Duodenal mucosa (tissue), 2 donors: ENCODE measurements around the gene SETBP1.

Experiments
- H3K27ac ChIP-seq: one replicate; pipeline ENCODE4 v1.7.0; 2013; ENCODE audit warnings: low read depth, low read length
- H3K27me3 ChIP-seq, 2 donors: one replicate each; pipeline ENCODE4 v1.7.0; 2013; ENCODE audit warnings: low read length in 2 of 2, control low read depth in 1 of 2; ENCODE audit not compliant: insufficient read depth in 2 of 2, control insufficient read depth in 1 of 2
- H3K36me3 ChIP-seq, 2 donors: one replicate each; pipeline ENCODE4 v1.7.0; 2013; ENCODE audit warnings: low read length in 2 of 2, control low read depth in 1 of 2; ENCODE audit not compliant: insufficient read depth in 2 of 2, control insufficient read depth in 1 of 2
- H3K4me1 ChIP-seq, 2 donors: one replicate each; pipeline ENCODE4 v1.7.0; 2013; ENCODE audit warnings: low read length in 2 of 2, control low read depth in 1 of 2; ENCODE audit not compliant: insufficient read depth in 2 of 2, control insufficient read depth in 1 of 2
- H3K4me3 ChIP-seq, 2 donors: one replicate each; pipeline ENCODE4 v1.7.0; 2013; ENCODE audit warnings: low read length in 2 of 2, low read depth in 1 of 2
- H3K9ac ChIP-seq, 2 donors: one replicate each; pipeline ENCODE4 v1.7.0; 2013; ENCODE audit warnings: low read length in 2 of 2, low read depth in 1 of 2
- H3K9me3 ChIP-seq, 2 donors: one replicate each; pipeline ENCODE4 v1.7.0; 2013; ENCODE audit warnings: low read length in 2 of 2, control low read depth in 1 of 2; ENCODE audit not compliant: control insufficient read depth in 1 of 2

Gene SETBP1

DNA sequence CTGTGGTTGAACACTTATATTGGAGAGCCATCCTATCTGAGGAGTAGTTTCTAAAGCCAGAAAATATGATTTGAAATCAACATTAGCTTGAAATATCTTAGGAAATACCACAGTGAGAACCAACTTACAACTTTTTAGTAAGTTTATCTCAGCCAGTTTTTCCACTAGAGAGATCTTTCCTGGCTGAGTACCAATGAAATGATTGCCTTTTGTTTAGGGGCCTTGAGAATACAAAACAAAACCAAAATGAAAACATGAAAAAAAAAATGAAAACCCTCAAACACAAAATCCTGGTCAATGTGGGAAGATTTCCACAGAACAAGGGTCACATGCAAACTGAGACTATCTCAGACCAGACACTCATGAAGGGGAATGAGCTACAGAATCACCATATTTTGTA lies 429.0 kb downstream of the SETBP1 start:
- H3K4me1 ChIP-seq, result peaks cover 0 to 3% of the 10 kb centered on the region in 2 donors
- H3K27me3 ChIP-seq, result no peaks in the 10 kb centered on the region
- no peak overlapping the region for H3K27ac ChIP-seq
- H3K4me3 ChIP-seq, result no peak overlapping the region
- H3K9ac ChIP-seq, result no peak overlapping the region
- no peaks in the 10 kb centered on the region for H3K36me3 ChIP-seq
- H3K9me3 ChIP-seq, result no peaks in the 10 kb centered on the region

- H3K4me3 ChIP-seq, result no peak overlapping the region
- H3K9ac ChIP-seq, result no peak overlapping the region
- H3K9me3 ChIP-seq, result no peaks in the 10 kb centered on the region
- no peaks in the 10 kb centered on the region for H3K36me3 ChIP-seq
- H3K27me3 ChIP-seq, result no peaks in the 10 kb centered on the region
- H3K4me1 ChIP-seq, result peaks cover 0 to 3% of the 10 kb centered on the region in 2 donors
- H3K27ac ChIP-seq, result no peak overlapping the region
Observed at GRCh38 chr18:45110577-45111501, 430.2 kb downstream of the SETBP1 start.

DNA sequence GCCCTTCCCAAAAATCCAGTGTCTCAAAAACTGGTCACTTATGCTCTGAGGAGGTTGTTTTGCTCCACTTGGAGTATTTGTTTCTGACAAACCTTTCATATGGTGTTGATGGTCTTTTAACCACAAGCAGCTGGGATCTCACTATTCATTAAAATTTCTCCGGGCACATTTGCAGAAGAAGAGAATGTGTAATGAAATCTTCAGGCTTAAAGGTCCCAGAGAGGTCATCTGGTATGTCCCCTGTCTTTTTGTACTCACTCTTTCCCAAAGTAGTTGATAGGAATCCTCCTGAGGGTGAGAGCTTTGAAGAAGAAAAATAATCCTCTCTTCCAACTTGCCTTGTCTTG lies 430.8 kb downstream of the SETBP1 start:
- Histone ChIP-seq H3K4me3 (no peak overlapping the region), H3K9me3 (no peaks in the 10 kb centered on the region), H3K27ac (no peak overlapping the region), H3K9ac (no peak overlapping the region), H3K36me3 (no peaks in the 10 kb centered on the region), H3K27me3 (no peaks in the 10 kb centered on the region), H3K4me1 (peaks cover 0 to 3% of the 10 kb centered on the region in 2 donors)

GRCh38 chr18:45112682-45113081 lies 432.0 kb downstream of the SETBP1 start:
- H3K27me3 ChIP-seq, result no peaks in the 10 kb centered on the region
- no peaks in the 10 kb centered on the region for H3K36me3 ChIP-seq
- H3K4me3 ChIP-seq, result no peak overlapping the region
- H3K9me3 ChIP-seq, result no peaks in the 10 kb centered on the region
- H3K9ac ChIP-seq, result no peak overlapping the region
- no peaks in the 10 kb centered on the region for H3K4me1 ChIP-seq
- no peak overlapping the region for H3K27ac ChIP-seq

GRCh38 chr18:45116116-45116515 lies 435.4 kb downstream of the SETBP1 start:
- Histone ChIP-seq H3K27me3 (no peaks in the 10 kb centered on the region), H3K9me3 (no peaks in the 10 kb centered on the region), H3K9ac (no peak overlapping the region), H3K4me3 (no peak overlapping the region), H3K4me1 (no peaks in the 10 kb centered on the region), H3K27ac (no peak overlapping the region), H3K36me3 (no peaks in the 10 kb centered on the region)
